Measurements from ENCODE around the gene ZDHHC8. TPM values are rescaled to one million over a fixed set of nuclear protein-coding genes. Genes with fewer than 3 reads are reported as not detected.

The ZDHHC8 gene
- total RNA-seq, 6 experiments from 2014 or later = 91.8 to 119 (median 99.1) TPM

GRCh38 chr22:20124083-20124787 is 7.4 kb upstream of the ZDHHC8 start:
- Mint-ChIP-seq H3K4me3 (no peak overlapping the region), H3K4me1 (ENCODE audit: low read depth) (peaks cover 7% of the 10 kb centered on the region), H3K27ac (no peak overlapping the region), H3K36me3 (ENCODE audit: low read depth) (peaks cover 11% of the 10 kb centered on the region; the same call in 1 of the 2 replicates), H3K9me3 (no peaks in the 10 kb centered on the region), H3K27me3 (ENCODE audit: insufficient read depth) (no peaks in the 10 kb centered on the region; the same call in 1 of the 2 replicates)
- TF ChIP-seq CTCF (IDR thresholded peaks at IDR 0.05) = no peak
- no peak for DNase-seq

- Mint-ChIP-seq H3K9me3 (no peaks in the 10 kb centered on the region), H3K27me3 (ENCODE audit: insufficient read depth) (no peaks in the 10 kb centered on the region; the same call in 1 of the 2 replicates), H3K4me3 (no peak overlapping the region), H3K4me1 (ENCODE audit: low read depth) (0 out of 2 replicates have a peak, but pooled peaks cover 5% of the 10 kb centered on the region), H3K27ac (no peak overlapping the region), H3K36me3 (ENCODE audit: low read depth) (peaks cover 5% of the 10 kb centered on the region; the same call in 1 of the 2 replicates)
- no peak for DNase-seq
- no peak for TF ChIP-seq CTCF (IDR thresholded peaks at IDR 0.05)
Observed at GRCh38 chr22:20125201-20126174, 6.1 kb upstream of the ZDHHC8 start.

- Mint-ChIP-seq H3K9me3 (no peaks in the 10 kb centered on the region), H3K36me3 (ENCODE audit: low read depth) (peaks cover 5% of the 10 kb centered on the region; the same call in 1 of the 2 replicates), H3K4me1 (ENCODE audit: low read depth) (0 out of 2 replicates have a peak, but pooled peaks cover 5% of the 10 kb centered on the region), H3K4me3 (no peak overlapping the region), H3K27ac (no peak overlapping the region), H3K27me3 (ENCODE audit: insufficient read depth) (no peaks in the 10 kb centered on the region; the same call in 1 of the 2 replicates)
- no peak for TF ChIP-seq CTCF (IDR thresholded peaks at IDR 0.05)
- no peak for DNase-seq
Observed at GRCh38 chr22:20126284-20127029, 5.1 kb upstream of the ZDHHC8 start.

- DNase-seq = no peak
- no peaks in the 10 kb centered on the region for H3K9me3 Mint-ChIP-seq
- H3K27me3 Mint-ChIP-seq (ENCODE audit: insufficient read depth) = no peaks in the 10 kb centered on the region; the same call in 1 of the 2 replicates
- TF ChIP-seq CTCF (IDR thresholded peaks at IDR 0.05) = no peak
- no peak overlapping the region for H3K4me3 Mint-ChIP-seq
- H3K27ac Mint-ChIP-seq = no peak overlapping the region
- H3K36me3 Mint-ChIP-seq (ENCODE audit: low read depth) = peaks cover 5% of the 10 kb centered on the region; the same call in 1 of the 2 replicates
- 0 out of 2 replicates have a peak, but pooled peaks cover 5% of the 10 kb centered on the region for H3K4me1 Mint-ChIP-seq (ENCODE audit: low read depth)
Observed at GRCh38 chr22:20127318-20127868, 4.2 kb upstream of the ZDHHC8 start.

Data from HFFc6 (cell line).